ENCODE measurements around the gene KCNT2.

Gene KCNT2

DNA sequence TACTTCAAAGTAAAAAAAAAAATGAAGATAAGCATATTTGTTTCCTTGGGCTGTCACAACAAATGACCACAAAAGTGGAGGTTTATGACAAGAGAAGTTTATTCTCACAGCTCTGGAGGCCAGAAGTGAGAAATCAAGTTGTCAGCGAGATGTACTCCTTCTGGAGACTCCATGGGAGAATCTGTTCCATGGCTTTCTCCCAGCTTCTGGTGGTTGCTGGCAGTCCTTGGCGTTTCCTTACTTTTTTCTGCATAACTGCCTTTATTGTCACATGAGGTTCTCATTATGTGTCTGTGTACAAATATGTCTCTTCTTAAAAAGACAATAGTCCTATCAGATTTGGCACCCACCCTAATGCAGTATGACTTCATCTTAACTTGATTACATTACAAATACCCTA, 398.3 kb downstream of the KCNT2 start:
- no peaks in the 10 kb centered on the region for H4K20me1 ChIP-seq (ENCODE audit: insufficient read depth, low read length)
- no peak overlapping the region for H3K27ac ChIP-seq (ENCODE audit: low read length)
- TF ChIP-seq, protein P1, sequence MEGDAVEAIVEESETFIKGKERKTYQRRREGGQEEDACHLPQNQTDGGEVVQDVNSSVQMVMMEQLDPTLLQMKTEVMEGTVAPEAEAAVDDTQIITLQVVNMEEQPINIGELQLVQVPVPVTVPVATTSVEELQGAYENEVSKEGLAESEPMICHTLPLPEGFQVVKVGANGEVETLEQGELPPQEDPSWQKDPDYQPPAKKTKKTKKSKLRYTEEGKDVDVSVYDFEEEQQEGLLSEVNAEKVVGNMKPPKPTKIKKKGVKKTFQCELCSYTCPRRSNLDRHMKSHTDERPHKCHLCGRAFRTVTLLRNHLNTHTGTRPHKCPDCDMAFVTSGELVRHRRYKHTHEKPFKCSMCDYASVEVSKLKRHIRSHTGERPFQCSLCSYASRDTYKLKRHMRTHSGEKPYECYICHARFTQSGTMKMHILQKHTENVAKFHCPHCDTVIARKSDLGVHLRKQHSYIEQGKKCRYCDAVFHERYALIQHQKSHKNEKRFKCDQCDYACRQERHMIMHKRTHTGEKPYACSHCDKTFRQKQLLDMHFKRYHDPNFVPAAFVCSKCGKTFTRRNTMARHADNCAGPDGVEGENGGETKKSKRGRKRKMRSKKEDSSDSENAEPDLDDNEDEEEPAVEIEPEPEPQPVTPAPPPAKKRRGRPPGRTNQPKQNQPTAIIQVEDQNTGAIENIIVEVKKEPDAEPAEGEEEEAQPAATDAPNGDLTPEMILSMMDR (IDR thresholded peaks at IDR 0.05; ENCODE audit: low read length), result no peak
- TF ChIP-seq EZH2 (optimal IDR thresholded peaks at IDR 0.05; ENCODE audit: low read depth, low read length) (no peak), EZH2phosphoT487 (IDR thresholded peaks at IDR 0.05; ENCODE audit: low read length) (no peak)
- H3K9me3 ChIP-seq (replicated peaks; ENCODE audit: insufficient read depth, low read length), result no peaks in the 10 kb centered on the region
- no peak overlapping the region for H2AFZ ChIP-seq (ENCODE audit: low read length)
- H3K36me3 ChIP-seq (replicated peaks; ENCODE audit: insufficient read depth, low read length), result no peaks in the 10 kb centered on the region
- no peaks in the 10 kb centered on the region for H3K27me3 ChIP-seq (replicated peaks; ENCODE audit: insufficient read depth, low read length)
- H3K9ac ChIP-seq (ENCODE audit: low read length), result no peak overlapping the region
- no peaks in the 10 kb centered on the region for H3K9me2 ChIP-seq (replicated peaks; ENCODE audit: insufficient read depth, low read length)
- no peaks in the 10 kb centered on the region for H3F3A ChIP-seq (ENCODE audit: insufficient read depth, low read length)
- DNase-seq, result no peak
- no peaks in the 10 kb centered on the region for H3K79me2 ChIP-seq (ENCODE audit: low read length)
- no peak overlapping the region for H3K4me2 ChIP-seq (ENCODE audit: low read depth, low read length)
- no peaks in the 10 kb centered on the region for H3K4me1 ChIP-seq (ENCODE audit: low read length)
- H3K4me3 ChIP-seq (ENCODE audit: low read length), result no peak overlapping the region

DNA sequence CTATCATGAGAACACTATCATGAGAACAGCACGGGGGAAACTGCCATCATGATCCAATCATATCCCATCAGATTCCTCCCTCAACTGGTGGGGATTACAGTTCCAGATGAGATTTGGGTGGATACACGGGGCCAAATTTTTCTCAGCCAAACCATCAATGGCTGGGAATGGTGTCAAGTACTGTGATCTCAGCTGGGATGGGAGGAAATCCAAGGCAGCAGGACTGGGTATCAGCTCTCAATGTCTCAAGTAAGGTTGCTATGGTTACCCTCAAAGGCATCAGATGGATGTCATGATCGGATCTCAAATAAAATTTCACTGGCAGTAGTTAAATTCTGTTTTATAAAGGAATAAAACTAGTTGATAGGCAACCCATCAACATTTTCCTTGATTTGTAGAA, 399.0 kb downstream of the KCNT2 start:
- Histone ChIP-seq H4K20me1 (ENCODE audit: insufficient read depth, low read length) (no peaks in the 10 kb centered on the region), H3K4me2 (ENCODE audit: low read depth, low read length) (no peak overlapping the region), H3K79me2 (ENCODE audit: low read length) (no peaks in the 10 kb centered on the region), H3K27me3 (replicated peaks; ENCODE audit: insufficient read depth, low read length) (no peaks in the 10 kb centered on the region), H3K36me3 (replicated peaks; ENCODE audit: insufficient read depth, low read length) (no peaks in the 10 kb centered on the region), H2AFZ (ENCODE audit: low read length) (no peak overlapping the region), H3F3A (ENCODE audit: insufficient read depth, low read length) (no peaks in the 10 kb centered on the region), H3K9ac (ENCODE audit: low read length) (no peak overlapping the region), H3K9me3 (replicated peaks; ENCODE audit: insufficient read depth, low read length) (no peaks in the 10 kb centered on the region), H3K9me2 (replicated peaks; ENCODE audit: insufficient read depth, low read length) (no peaks in the 10 kb centered on the region), H3K4me1 (ENCODE audit: low read length) (no peaks in the 10 kb centered on the region), H3K4me3 (ENCODE audit: low read length) (no peak overlapping the region), H3K27ac (ENCODE audit: low read length) (no peak overlapping the region)
- DNase-seq, result no peak
- TF ChIP-seq EZH2phosphoT487 (IDR thresholded peaks at IDR 0.05; ENCODE audit: low read length) (no peak), EZH2 (optimal IDR thresholded peaks at IDR 0.05; ENCODE audit: low read depth, low read length) (no peak)
- TF ChIP-seq, protein P1 (IDR thresholded peaks at IDR 0.05; ENCODE audit: low read length), result no peak

DNA sequence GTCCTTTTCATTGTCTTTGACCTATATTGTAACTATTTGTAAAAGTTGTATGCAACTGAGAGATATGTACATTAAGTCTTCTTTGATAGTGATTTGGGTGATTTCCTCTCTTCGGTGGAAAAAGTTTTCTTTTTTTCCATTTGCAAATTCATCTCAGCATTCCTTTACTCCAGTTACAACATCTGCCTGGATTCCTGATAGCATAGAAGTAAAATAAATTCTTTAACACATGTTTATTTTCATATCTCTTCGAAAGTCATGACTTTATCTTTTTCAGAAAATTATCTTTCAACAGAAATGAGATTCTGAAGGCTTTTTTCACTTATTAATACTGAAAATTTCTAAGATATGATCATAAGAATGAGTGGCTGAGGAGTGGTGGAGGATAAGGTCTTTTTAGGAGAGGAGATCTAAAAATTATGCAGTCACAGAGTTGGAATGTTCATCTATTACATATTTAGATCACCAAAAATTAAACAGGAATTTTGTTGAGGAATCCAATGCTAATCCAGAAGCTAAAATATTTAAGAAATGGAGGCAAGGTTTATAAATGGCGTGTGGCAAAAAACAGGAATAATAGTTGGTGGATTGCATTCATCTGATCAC, 400.5 kb downstream of the KCNT2 start:
- Histone ChIP-seq H3K4me3 (ENCODE audit: low read length) (no peak overlapping the region), H3K9me2 (replicated peaks; ENCODE audit: insufficient read depth, low read length) (no peaks in the 10 kb centered on the region), H3K9ac (ENCODE audit: low read length) (no peak overlapping the region), H4K20me1 (ENCODE audit: insufficient read depth, low read length) (no peaks in the 10 kb centered on the region), H3K27me3 (replicated peaks; ENCODE audit: insufficient read depth, low read length) (no peaks in the 10 kb centered on the region), H2AFZ (ENCODE audit: low read length) (no peak overlapping the region), H3F3A (ENCODE audit: insufficient read depth, low read length) (no peaks in the 10 kb centered on the region), H3K4me2 (ENCODE audit: low read depth, low read length) (no peak overlapping the region), H3K36me3 (replicated peaks; ENCODE audit: insufficient read depth, low read length) (no peaks in the 10 kb centered on the region), H3K27ac (ENCODE audit: low read length) (no peak overlapping the region), H3K79me2 (ENCODE audit: low read length) (no peaks in the 10 kb centered on the region), H3K4me1 (ENCODE audit: low read length) (no peaks in the 10 kb centered on the region), H3K9me3 (replicated peaks; ENCODE audit: insufficient read depth, low read length) (no peaks in the 10 kb centered on the region)
- DNase-seq, result no peak
- TF ChIP-seq EZH2phosphoT487 (IDR thresholded peaks at IDR 0.05; ENCODE audit: low read length), result no peak
- TF ChIP-seq, protein P1 (IDR thresholded peaks at IDR 0.05; ENCODE audit: low read length), result no peak
- TF ChIP-seq EZH2 (optimal IDR thresholded peaks at IDR 0.05; ENCODE audit: low read depth, low read length), result no peak
